Small intestine (tissue), 7 donors: ENCODE results near the gene AGRN. TPM values are rescaled to one million over a fixed set of nuclear protein-coding genes. Genes with fewer than 3 reads are reported as not detected.

Source experiments
- DNase-seq, 2 donors: peaks; one replicate each; pipeline versions ENCODE4 v3.0.0 to v3.0.0-alpha.2; 2013
- FAIRE-seq: peaks from 2 replicates; lab custom pipeline; 2012; peaks lifted over from hg19 to GRCh38; lab: Jason Lieb, UNC
- H3K27ac ChIP-seq, 3 donors: one replicate each; pipeline ENCODE4 v1.5.1; 2013; ENCODE audit warnings: low read length in 2 of 3, mild to moderate bottlenecking in 2 of 3, control low read depth in 1 of 3, inconsistent platforms in 1 of 3, low read depth in 1 of 3, moderate library complexity in 1 of 3
- H3K27me3 ChIP-seq, 3 donors: one replicate each; pipeline ENCODE4 v1.6.1; 2013; ENCODE audit warnings: low read length in 3 of 3, inconsistent platforms in 1 of 3; ENCODE audit not compliant: control insufficient read depth in 3 of 3, insufficient read depth in 3 of 3
- H3K36me3 ChIP-seq, 3 donors: one replicate each; pipeline ENCODE4 v1.6.1; 2013; ENCODE audit warnings: low read length in 3 of 3, inconsistent platforms in 1 of 3, low read depth in 1 of 3, mild to moderate bottlenecking in 1 of 3, moderate library complexity in 1 of 3; ENCODE audit not compliant: control insufficient read depth in 3 of 3, insufficient read depth in 2 of 3
- H3K4me1 ChIP-seq, 3 donors: one replicate each; pipeline ENCODE4 v1.6.1; 2013; ENCODE audit warnings: low read length in 2 of 3, inconsistent platforms in 1 of 3, low read depth in 1 of 3, mild to moderate bottlenecking in 1 of 3, moderate library complexity in 1 of 3; ENCODE audit not compliant: control insufficient read depth in 3 of 3, insufficient read depth in 2 of 3
- H3K4me3 ChIP-seq, 3 donors: one replicate each; pipeline ENCODE4 v1.5.1; 2013; ENCODE audit warnings: low read length in 3 of 3, control low read depth in 1 of 3, inconsistent platforms in 1 of 3, low read depth in 1 of 3, mild to moderate bottlenecking in 1 of 3, moderate library complexity in 1 of 3
- H3K9me3 ChIP-seq, 2 donors: one replicate each; pipeline ENCODE4 v1.6.1; 2013; ENCODE audit warnings: low read depth in 1 of 2, low read length in 1 of 2; ENCODE audit not compliant: control insufficient read depth in 2 of 2, insufficient read depth in 1 of 2
- WGBS, 3 donors: extraction: QIAGEN DNeasy Blood & Tissue Kit; methylation state at CpG; one replicate each; pipeline ENCODE4 v1.1.7; 2013; 5-methylcytosine and 5-hydroxymethylcytosine counted together
- polyA plus RNA-seq, 4 donors: library from polyadenylated mRNA; stranded (reverse) in 3 of 4; unstranded in 1 of 4; fragments of 200-250 nt in 3 of 4; fragments of 120-200 nt in 1 of 4; gene quantifications; one replicate each; pipeline versions ENCODE4 v1.2.1 to v1.2.3, GENCODE V29; 2013
- donor health status: healthy with polysubstance abuse.
- donor health status: control.
- donor health status: control.
- donor health status: Bipolar disorder and iron deficiency.
- donor health status: healthy.

The AGRN gene
- polyA plus RNA-seq, 4 donors, result 13.2 to 104 (median 19.9) TPM

GRCh38 chr1:996851-997712 lies 22.8 kb upstream of the AGRN start:
- Histone ChIP-seq H3K4me1 (peaks cover 0 to 13% (median 4%) of the 10 kb centered on the region in 3 donors), H3K9me3 (peaks cover 0 to 13% of the 10 kb centered on the region in 2 donors), H3K27me3 (peaks cover 13 to 56% (median 13%) of the 10 kb centered on the region in 3 donors), H3K27ac (no peak overlapping the region), H3K36me3 (peaks cover 0 to 3% (median 0%) of the 10 kb centered on the region in 3 donors), H3K4me3 (no peak overlapping the region)
- DNase-seq (no peak), FAIRE-seq (no peak)
- 54 to 62% (median 56%) methylated on average over 20 to 24 of the region's 24 CpGs for WGBS, 3 donors

GRCh38 chr1:997713-997992 lies 22.3 kb upstream of the AGRN start:
- no peak for FAIRE-seq
- H3K9me3 ChIP-seq, result peaks cover 0 to 8% of the 10 kb centered on the region in 2 donors
- H3K36me3 ChIP-seq, result peaks cover 0 to 3% (median 0%) of the 10 kb centered on the region in 3 donors
- no peak overlapping the region for H3K27ac ChIP-seq
- no peak overlapping the region for H3K4me3 ChIP-seq
- no peak for DNase-seq
- WGBS, 3 donors, result 60 to 72% (median 68%) methylated on average over 2 to 3 of the region's 3 CpGs
- peaks cover 13 to 56% (median 13%) of the 10 kb centered on the region in 3 donors for H3K27me3 ChIP-seq
- H3K4me1 ChIP-seq, result peaks cover 0 to 13% (median 4%) of the 10 kb centered on the region in 3 donors

GRCh38 chr1:997993-998744 lies 21.8 kb upstream of the AGRN start:
- DNase-seq (no peak), FAIRE-seq (no peak)
- H3K9me3 ChIP-seq, result peaks cover 0 to 3% of the 10 kb centered on the region in 2 donors
- 19 to 24% (median 23%) methylated on average over 68 to 75 of the region's 75 CpGs for WGBS, 3 donors
- no peak overlapping the region for H3K27ac ChIP-seq
- H3K27me3 ChIP-seq, result peaks cover 13 to 60% (median 13%) of the 10 kb centered on the region in 3 donors
- peaks cover 0 to 13% (median 4%) of the 10 kb centered on the region in 3 donors for H3K4me1 ChIP-seq
- peak overlapping the region in 2 of 3 donors; percentile 15 to 56 for H3K4me3 ChIP-seq
- H3K36me3 ChIP-seq, result peaks cover 0 to 3% (median 0%) of the 10 kb centered on the region in 3 donors

- peaks cover 0 to 13% (median 4%) of the 10 kb centered on the region in 3 donors for H3K4me1 ChIP-seq
- peaks cover 13 to 60% (median 13%) of the 10 kb centered on the region in 3 donors for H3K27me3 ChIP-seq
- DNase-seq, result peak in 1 of 2 donors; percentile 73
- peak overlapping the region; percentile 23 to 56 (median 34) for H3K4me3 ChIP-seq
- H3K9me3 ChIP-seq, result no peaks in the 10 kb centered on the region
- peaks cover 0 to 7% (median 0%) of the 10 kb centered on the region in 3 donors for H3K36me3 ChIP-seq
- H3K27ac ChIP-seq, result no peak overlapping the region
- no peak for FAIRE-seq
- WGBS, 3 donors, result 0% methylated on average over 3 to 27 of the region's 27 CpGs
Measured at GRCh38 chr1:998745-998994, 21.2 kb upstream of the AGRN start.

GRCh38 chr1:998995-999724 lies 20.8 kb upstream of the AGRN start:
- Histone ChIP-seq H3K9me3 (no peaks in the 10 kb centered on the region), H3K27me3 (peaks cover 13 to 60% (median 16%) of the 10 kb centered on the region in 3 donors), H3K27ac (peak overlapping the region in 1 of 3 donors; percentile 60), H3K36me3 (peaks cover 0 to 11% (median 0%) of the 10 kb centered on the region in 3 donors), H3K4me3 (peak overlapping the region; percentile 37 to 56 (median 38)), H3K4me1 (peaks cover 0 to 16% (median 4%) of the 10 kb centered on the region in 3 donors)
- FAIRE-seq (no peak), DNase-seq (peak in 1 of 2 donors; percentile 70)
- 0 to 1% (median 1%) methylated on average over 42 to 86 of the region's 86 CpGs for WGBS, 3 donors

GRCh38 chr1:999725-1000356 lies 20.1 kb upstream of the AGRN start, which contains the start of gene HES4:
TSS of gene HES4 (minus strand) at chr1:1000097. CDS start at chr1:999973, 124 bp downstream.
- FAIRE-seq, result no peak
- no peaks in the 10 kb centered on the region for H3K9me3 ChIP-seq
- H3K27ac ChIP-seq, result peak within 1 kb of the TSS in 2 of 3 donors; percentile 95
- H3K36me3 ChIP-seq, result peaks cover 0 to 15% (median 0%) of the 10 kb centered on the region in 3 donors
- H3K27me3 ChIP-seq, result peaks cover 13 to 59% (median 16%) of the 10 kb centered on the region in 3 donors
- WGBS, 3 donors, result 1% methylated on average over 56 to 95 of the region's 95 CpGs
- peak within 1 kb of the TSS; percentile 38 to 73 (median 56) for H3K4me3 ChIP-seq
- H3K4me1 ChIP-seq, result peaks cover 0 to 22% (median 4%) of the 10 kb centered on the region in 3 donors
- DNase-seq, result peak; percentile 81 to 95

- no peaks in the 10 kb centered on the region for H3K9me3 ChIP-seq
- H3K27ac ChIP-seq, result peak overlapping the region in 2 of 3 donors; percentile 95
- H3K27me3 ChIP-seq, result peaks cover 13 to 54% (median 16%) of the 10 kb centered on the region in 3 donors
- DNase-seq (peak in 1 of 2 donors; percentile 89), FAIRE-seq (no peak)
- peaks cover 0 to 29% (median 4%) of the 10 kb centered on the region in 3 donors for H3K4me1 ChIP-seq
- 1 to 2% (median 1%) methylated on average over 54 to 75 of the region's 75 CpGs for WGBS, 3 donors
- peaks cover 0 to 15% (median 0%) of the 10 kb centered on the region in 3 donors for H3K36me3 ChIP-seq
- peak overlapping the region; percentile 38 to 73 (median 56) for H3K4me3 ChIP-seq
Measured at GRCh38 chr1:1000357-1001056, 19.4 kb upstream of the AGRN start.
